OCI-LY7 (cell line): Measurements from ENCODE around the gene AP4B1. TPM values are rescaled to one million over a fixed set of nuclear protein-coding genes. Genes with fewer than 3 reads are reported as not detected.

Source experiments
- BruUV-seq: library from RNA; stranded (reverse); fragments of 400-500 nt; replicated peaks from 2 replicates; lab custom pipeline; 2021; lab: Mats Ljungman, UMichigan
- CTCF ChIA-PET: fragments of 300-600 bp; sonication (Branson Sonifier 250); formaldehyde crosslinking; loops from one replicate; lab custom pipeline; 2022; ENCODE audit warnings: antibody characterized with exemption; ENCODE audit not compliant: unreplicated experiment; lab: Charles Lee
- POLR2A ChIA-PET: fragments of 300-600 bp; sonication (Branson Sonifier 250); formaldehyde crosslinking; loops from one replicate; lab custom pipeline; 2022; ENCODE audit warnings: antibody characterized with exemption; lab: Charles Lee
- DNase-seq: peaks from one replicate; pipeline ENCODE4 v3.0.0-alpha.2; 2015; ENCODE audit warnings: low spot score
- H2AFZ ChIP-seq: fragments of 200-600 bp; sonication (generic), shearing (Covaris generic); 2 replicates; pipeline ENCODE4 v1.6.1; 2014; ENCODE audit warnings: mild to moderate bottlenecking, antibody characterized with exemption, low read length, moderate library complexity
- H3K27ac ChIP-seq: fragments of 200-600 bp; sonication (generic); 2 replicates; pipeline ENCODE4 v1.5.1; 2014; ENCODE audit warnings: mixed run types, low read depth, mild to moderate bottlenecking, moderate library complexity, low read length, inconsistent platforms; ENCODE audit not compliant: poor library complexity, severe bottlenecking
- H3K36me3 ChIP-seq: fragments of 200-600 bp; sonication (generic); 2 replicates; pipeline ENCODE4 v1.6.1; 2014; ENCODE audit warnings: mild to moderate bottlenecking, antibody characterized with exemption, low read length, moderate library complexity, mixed read lengths; ENCODE audit not compliant: insufficient read depth
- H3K4me1 ChIP-seq: fragments of 200-600 bp; sonication (generic); 2 replicates; pipeline ENCODE4 v1.5.1; 2014; ENCODE audit warnings: mild to moderate bottlenecking, low read length; ENCODE audit not compliant: insufficient read depth, poor library complexity, severe bottlenecking
- H3K4me2 ChIP-seq: fragments of 200-600 bp; sonication (generic); 2 replicates; pipeline ENCODE4 v1.6.1; 2014; ENCODE audit warnings: mild to moderate bottlenecking, low read length
- H3K4me3 ChIP-seq: fragments of 200-600 bp; sonication (generic); 2 replicates; pipeline ENCODE4 v1.5.1; 2014; ENCODE audit warnings: mild to moderate bottlenecking, low read depth, low read length; ENCODE audit not compliant: poor library complexity, severe bottlenecking
- H3K79me2 ChIP-seq: fragments of 200-600 bp; sonication (generic); 2 replicates; pipeline ENCODE4 v1.6.1; 2016; ENCODE audit warnings: low read depth, mild to moderate bottlenecking, low read length, moderate library complexity, mixed read lengths; ENCODE audit not compliant: insufficient read depth
- H3K9me2 ChIP-seq: fragments of 200-600 bp; sonication (generic); 2 replicates; pipeline ENCODE4 v1.6.1; 2016; ENCODE audit warnings: mild to moderate bottlenecking, low read length, mixed read lengths; ENCODE audit not compliant: insufficient read depth
- H3K9me3 ChIP-seq: fragments of 200-600 bp; sonication (generic); 2 replicates; pipeline ENCODE4 v1.6.1; 2014; ENCODE audit warnings: mild to moderate bottlenecking, mixed run types, low read length, mixed read lengths
- H4K20me1 ChIP-seq: fragments of 200-600 bp; sonication (generic); 2 replicates; pipeline ENCODE4 v1.6.1; 2014; ENCODE audit warnings: mild to moderate bottlenecking, antibody characterized with exemption, low read length, moderate library complexity, mixed read lengths; ENCODE audit not compliant: insufficient read depth
- EZH2phosphoT487 ChIP-seq: fragments of 200-600 bp; sonication (generic); IDR thresholded peaks from 2 replicates; pipeline ENCODE4 v1.6.1; 2018; ENCODE audit warnings: low read depth, borderline replicate concordance, mild to moderate bottlenecking, mixed run types, antibody characterized with exemption, low read length, moderate library complexity, mixed read lengths
- intact Hi-C: fragments of 100-400 bp; cut with micrococcal nuclease; formaldehyde crosslinking; loops from one replicate; pipeline ENCODE4 v1.10.0; 2022; ENCODE audit not compliant: unreplicated experiment
- total RNA-seq, 2 experiments: library from RNA; depleted of rRNA in 1 of 2; stranded (reverse); fragments of >200 nt in 1 of 2; shearing (Covaris generic) in 1 of 2; gene quantifications; 2 replicates each; pipeline ENCODE4 v1.2.3, GENCODE V29; 2014 to 2022
- TF ChIP-seq, protein P1 (sequence below): fragments of 200-600 bp; sonication (generic); conservative IDR thresholded peaks from 2 replicates; pipeline ENCODE4 v1.5.1; 2014; ENCODE audit warnings: mild to moderate bottlenecking, antibody characterized with exemption, low read length, moderate library complexity, mixed read lengths

The AP4B1 gene
- total RNA-seq, 2 experiments from 2014 or later = 40.5 to 45.3 TPM

GRCh38 chr1:113941245-113941559, 36.6 kb upstream of the AP4B1 start:
- H4K20me1 ChIP-seq = peaks cover 2% of the 10 kb centered on the region; the same call in 1 of the 2 replicates
- H2AFZ ChIP-seq = no peak overlapping the region
- peak overlapping the region; percentile 53 for H3K4me2 ChIP-seq
- POLR2A ChIA-PET = interaction anchor here (0.6 to 5.2 kb wide), 5 partner anchors 8 to 362 kb away, joined by 3 to 43 read pairs (median 4); partner anchors contain the start of gene HIPK1
- no TSS peak for BruUV-seq
- DNase-seq = peak; percentile 20
- peaks cover 21% of the 10 kb centered on the region; the same call in 1 of the 2 replicates for H3K9me3 ChIP-seq
- CTCF ChIA-PET = no interaction called here
- no peaks in the 10 kb centered on the region for H3K9me2 ChIP-seq
- H3K4me3 ChIP-seq = peak overlapping the region; percentile 26
- H3K36me3 ChIP-seq = peaks cover 44% of the 10 kb centered on the region
- TF ChIP-seq EZH2phosphoT487 = no peak
- TF ChIP-seq, protein P1, sequence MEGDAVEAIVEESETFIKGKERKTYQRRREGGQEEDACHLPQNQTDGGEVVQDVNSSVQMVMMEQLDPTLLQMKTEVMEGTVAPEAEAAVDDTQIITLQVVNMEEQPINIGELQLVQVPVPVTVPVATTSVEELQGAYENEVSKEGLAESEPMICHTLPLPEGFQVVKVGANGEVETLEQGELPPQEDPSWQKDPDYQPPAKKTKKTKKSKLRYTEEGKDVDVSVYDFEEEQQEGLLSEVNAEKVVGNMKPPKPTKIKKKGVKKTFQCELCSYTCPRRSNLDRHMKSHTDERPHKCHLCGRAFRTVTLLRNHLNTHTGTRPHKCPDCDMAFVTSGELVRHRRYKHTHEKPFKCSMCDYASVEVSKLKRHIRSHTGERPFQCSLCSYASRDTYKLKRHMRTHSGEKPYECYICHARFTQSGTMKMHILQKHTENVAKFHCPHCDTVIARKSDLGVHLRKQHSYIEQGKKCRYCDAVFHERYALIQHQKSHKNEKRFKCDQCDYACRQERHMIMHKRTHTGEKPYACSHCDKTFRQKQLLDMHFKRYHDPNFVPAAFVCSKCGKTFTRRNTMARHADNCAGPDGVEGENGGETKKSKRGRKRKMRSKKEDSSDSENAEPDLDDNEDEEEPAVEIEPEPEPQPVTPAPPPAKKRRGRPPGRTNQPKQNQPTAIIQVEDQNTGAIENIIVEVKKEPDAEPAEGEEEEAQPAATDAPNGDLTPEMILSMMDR = no peak
- intact Hi-C loops = loop anchor here (10.0 kb wide), 2 partner anchors 814 to 986 kb away; partner anchors contain the start of genes CSDE1 and SLC16A1
- peaks cover 82% of the 10 kb centered on the region for H3K4me1 ChIP-seq
- peaks cover 96% of the 10 kb centered on the region for H3K79me2 ChIP-seq
- peak overlapping the region; percentile 74 for H3K27ac ChIP-seq

GRCh38 chr1:113940365-113941244, 36.0 kb upstream of the AP4B1 start:
- peaks cover 44% of the 10 kb centered on the region for H3K36me3 ChIP-seq
- ChIA-PET POLR2A (interaction anchor here (0.6 to 5.2 kb wide), 5 partner anchors 9 to 361 kb away, joined by 3 to 43 read pairs (median 4); partner anchors contain the start of gene HIPK1), CTCF (no interaction called here)
- H3K9me2 ChIP-seq = no peaks in the 10 kb centered on the region
- intact Hi-C loops = loop anchor here (1.0 to 10.0 kb wide), 3 partner anchors 10 to 986 kb away; partner anchors contain the start of genes CSDE1 and SLC16A1
- BruUV-seq = TSS peak; percentile 16
- H3K79me2 ChIP-seq = peaks cover 96% of the 10 kb centered on the region
- H4K20me1 ChIP-seq = peaks cover 8% of the 10 kb centered on the region; the same call in 1 of the 2 replicates
- no peak overlapping the region for H2AFZ ChIP-seq
- peak overlapping the region; percentile 74 for H3K27ac ChIP-seq
- peak overlapping the region; percentile 26 for H3K4me3 ChIP-seq
- H3K4me1 ChIP-seq = peaks cover 82% of the 10 kb centered on the region
- H3K4me2 ChIP-seq = peak overlapping the region; percentile 53
- H3K9me3 ChIP-seq = peaks cover 19% of the 10 kb centered on the region; the same call in 1 of the 2 replicates
- TF ChIP-seq, protein P1 = no peak
- no peak for TF ChIP-seq EZH2phosphoT487
- DNase-seq = peak; percentile 55
